ENCODE data around the gene TPGS1.
"Not testable (repeated sequence)": the region's sequence is repeated elsewhere in the genome, so short reads cannot be mapped to it uniquely, and the experiment has no call there.

The TPGS1 gene

GRCh38 chr19:480016-480855 is 27.1 kb upstream of the TPGS1 start:
- H2AFZ ChIP-seq (ENCODE audit: low read depth, low read length) = no peak overlapping the region
- H3K4me1 ChIP-seq (ENCODE audit: insufficient read depth, low read length) = no peaks in the 10 kb centered on the region
- ATAC-seq (ENCODE audit: insufficient read depth, low read depth) = no peak
- no peaks in the 10 kb centered on the region for H3K36me3 ChIP-seq (ENCODE audit: insufficient read depth, low read length)
- TF ChIP-seq EZH2 (IDR thresholded peaks at IDR 0.05; ENCODE audit: borderline replicate concordance, low read depth, low read length, severe bottlenecking) = no peak
- TF ChIP-seq CTCF (IDR thresholded peaks at IDR 0.05; ENCODE audit: borderline replicate concordance, extremely low read depth, low read length, poor library complexity, severe bottlenecking) = peak; percentile 59
- H3K4me3 ChIP-seq (ENCODE audit: low read depth in 1 of 2, low read length in 2 of 2) = no peak overlapping the region
- H3K27ac ChIP-seq (ENCODE audit: low read length) = no peak overlapping the region
- DNase-seq = peak; percentile 38
- no peaks in the 10 kb centered on the region for H3K79me2 ChIP-seq (ENCODE audit: insufficient read depth, low read length)
- no peaks in the 10 kb centered on the region for H4K20me1 ChIP-seq (ENCODE audit: insufficient read depth, low read length)
- H3K9me3 ChIP-seq (ENCODE audit: insufficient read depth, low read length, severe bottlenecking) = no peaks in the 10 kb centered on the region
- no peak overlapping the region for H3K4me2 ChIP-seq (ENCODE audit: insufficient read depth, low read length)
- no peak overlapping the region for H3K9ac ChIP-seq (ENCODE audit: low read depth, low read length)
- H3K27me3 ChIP-seq (ENCODE audit: insufficient read depth, low read length, poor library complexity) = no peaks in the 10 kb centered on the region

- not testable (repeated sequence) for H3K9me3 ChIP-seq (ENCODE audit: insufficient read depth, low read length, severe bottlenecking); H3K79me2 ChIP-seq (ENCODE audit: insufficient read depth, low read length); DNase-seq; H3K4me3 ChIP-seq (ENCODE audit: low read depth in 1 of 2, low read length in 2 of 2); H3K36me3 ChIP-seq (ENCODE audit: insufficient read depth, low read length); H3K27me3 ChIP-seq (ENCODE audit: insufficient read depth, low read length, poor library complexity); ATAC-seq (ENCODE audit: insufficient read depth, low read depth); H2AFZ ChIP-seq (ENCODE audit: low read depth, low read length); H4K20me1 ChIP-seq (ENCODE audit: insufficient read depth, low read length); H3K4me2 ChIP-seq (ENCODE audit: insufficient read depth, low read length); H3K27ac ChIP-seq (ENCODE audit: low read length); H3K4me1 ChIP-seq (ENCODE audit: insufficient read depth, low read length); H3K9ac ChIP-seq (ENCODE audit: low read depth, low read length)
Observed at GRCh38 chr19:481100-481499, 26.2 kb upstream of the TPGS1 start.

- H3K27ac ChIP-seq (ENCODE audit: low read length) = no peak overlapping the region
- DNase-seq (no peak), ATAC-seq (ENCODE audit: insufficient read depth, low read depth) (no peak)
- no peak overlapping the region for H2AFZ ChIP-seq (ENCODE audit: low read depth, low read length)
- no peak overlapping the region for H3K4me2 ChIP-seq (ENCODE audit: insufficient read depth, low read length)
- H3K27me3 ChIP-seq (ENCODE audit: insufficient read depth, low read length, poor library complexity) = no peaks in the 10 kb centered on the region
- no peaks in the 10 kb centered on the region for H3K79me2 ChIP-seq (ENCODE audit: insufficient read depth, low read length)
- H3K9ac ChIP-seq (ENCODE audit: low read depth, low read length) = no peak overlapping the region
- no peak overlapping the region for H3K4me3 ChIP-seq (ENCODE audit: low read depth in 1 of 2, low read length in 2 of 2)
- no peaks in the 10 kb centered on the region for H4K20me1 ChIP-seq (ENCODE audit: insufficient read depth, low read length)
- no peaks in the 10 kb centered on the region for H3K9me3 ChIP-seq (ENCODE audit: insufficient read depth, low read length, severe bottlenecking)
- no peaks in the 10 kb centered on the region for H3K36me3 ChIP-seq (ENCODE audit: insufficient read depth, low read length)
- no peak for TF ChIP-seq CTCF (IDR thresholded peaks at IDR 0.05; ENCODE audit: borderline replicate concordance, extremely low read depth, low read length, poor library complexity, severe bottlenecking)
- no peak for TF ChIP-seq EZH2 (IDR thresholded peaks at IDR 0.05; ENCODE audit: borderline replicate concordance, low read depth, low read length, severe bottlenecking)
- peaks cover 3% of the 10 kb centered on the region; the same call in 1 of the 2 replicates for H3K4me1 ChIP-seq (ENCODE audit: insufficient read depth, low read length)
Observed at GRCh38 chr19:482186-483041, 24.9 kb upstream of the TPGS1 start.

All from DND-41 (cell line).